Measurements from ENCODE around the gene ANKRD33B.

ANKRD33B gene

DNA sequence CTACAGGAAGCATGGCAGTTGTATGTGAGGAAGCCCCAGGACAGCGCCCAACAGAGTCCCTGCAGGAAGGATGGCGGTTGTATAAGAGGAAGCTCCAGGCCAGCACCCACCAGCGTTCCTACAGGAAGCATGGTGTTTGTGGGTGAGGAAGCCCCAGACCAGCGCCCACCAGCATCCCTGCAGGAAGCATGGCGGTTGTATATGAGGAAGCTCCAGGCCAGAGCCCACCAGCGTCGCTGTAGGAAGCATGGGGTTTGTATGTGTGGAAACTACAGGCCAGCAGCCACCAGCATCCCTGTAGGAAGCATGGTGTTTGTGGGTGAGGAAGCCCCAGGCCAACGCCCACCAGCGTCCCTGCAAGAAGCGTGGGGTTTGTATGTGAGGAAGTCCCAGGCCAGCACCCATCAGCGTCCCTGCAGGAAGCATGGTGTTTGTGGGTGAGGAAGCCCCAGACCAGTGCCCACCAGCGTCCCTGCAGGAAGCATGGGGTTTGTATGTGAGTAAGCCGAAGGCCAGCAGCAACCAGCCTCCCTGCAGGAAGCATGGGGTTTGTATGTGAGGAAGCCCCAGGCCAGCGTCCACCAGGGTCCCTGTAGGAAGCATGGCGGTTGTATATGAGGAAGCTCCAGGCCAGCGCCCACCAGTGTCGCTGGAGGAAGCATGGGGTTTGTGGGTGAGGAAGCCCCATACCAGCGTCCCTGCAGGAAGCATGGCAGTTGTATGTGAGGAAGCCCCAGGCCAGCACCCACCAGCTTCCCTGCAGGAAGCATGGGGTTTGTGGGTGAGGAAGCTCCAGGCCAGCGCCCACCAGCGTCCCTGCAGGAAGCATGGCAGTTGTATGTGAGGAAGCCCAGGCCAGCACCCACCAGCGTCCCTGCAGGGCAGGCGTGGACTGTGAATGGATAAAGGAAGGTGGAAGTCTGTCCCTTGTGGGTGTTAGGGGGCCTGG is 118.1 kb downstream of the ANKRD33B start:
- DNase-seq = no peak

- no peak for DNase-seq
Measured at GRCh38 chr5:10682801-10683525, 119.1 kb downstream of the ANKRD33B start.

GRCh38 chr5:10684303-10685086 is 120.6 kb downstream of the ANKRD33B start:
- no peak for DNase-seq

- DNase-seq = no peak
Measured at GRCh38 chr5:10685115-10685521, 121.2 kb downstream of the ANKRD33B start.

GRCh38 chr5:10686890-10687289 is 123.0 kb downstream of the ANKRD33B start:
- DNase-seq = no peak

DNA sequence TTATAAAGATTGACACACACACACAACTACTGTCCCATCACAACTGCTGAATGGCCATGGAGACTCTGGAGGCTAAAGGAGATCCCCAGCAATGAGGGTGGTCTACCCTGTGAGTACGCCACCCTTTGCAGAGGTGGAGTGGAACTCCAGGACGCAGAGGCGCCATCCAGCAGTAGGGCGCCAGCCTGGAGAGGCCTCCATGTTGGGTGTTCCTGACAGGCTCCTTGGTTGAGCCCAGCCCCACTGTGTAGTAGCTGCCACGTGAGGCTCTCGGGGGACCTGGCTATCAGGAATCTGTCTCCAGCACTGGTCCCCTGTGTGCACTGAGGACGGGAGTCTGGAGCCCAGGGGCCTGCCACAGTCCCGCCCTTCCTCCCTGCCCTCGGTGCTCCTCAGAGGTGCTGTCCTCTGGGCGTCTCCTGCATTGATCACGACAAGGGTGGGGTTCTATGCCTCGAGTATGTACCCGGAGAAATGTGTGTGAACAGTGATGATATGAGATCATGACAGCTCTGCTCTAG is 124.8 kb downstream of the ANKRD33B start:
- no peak for DNase-seq

DNA sequence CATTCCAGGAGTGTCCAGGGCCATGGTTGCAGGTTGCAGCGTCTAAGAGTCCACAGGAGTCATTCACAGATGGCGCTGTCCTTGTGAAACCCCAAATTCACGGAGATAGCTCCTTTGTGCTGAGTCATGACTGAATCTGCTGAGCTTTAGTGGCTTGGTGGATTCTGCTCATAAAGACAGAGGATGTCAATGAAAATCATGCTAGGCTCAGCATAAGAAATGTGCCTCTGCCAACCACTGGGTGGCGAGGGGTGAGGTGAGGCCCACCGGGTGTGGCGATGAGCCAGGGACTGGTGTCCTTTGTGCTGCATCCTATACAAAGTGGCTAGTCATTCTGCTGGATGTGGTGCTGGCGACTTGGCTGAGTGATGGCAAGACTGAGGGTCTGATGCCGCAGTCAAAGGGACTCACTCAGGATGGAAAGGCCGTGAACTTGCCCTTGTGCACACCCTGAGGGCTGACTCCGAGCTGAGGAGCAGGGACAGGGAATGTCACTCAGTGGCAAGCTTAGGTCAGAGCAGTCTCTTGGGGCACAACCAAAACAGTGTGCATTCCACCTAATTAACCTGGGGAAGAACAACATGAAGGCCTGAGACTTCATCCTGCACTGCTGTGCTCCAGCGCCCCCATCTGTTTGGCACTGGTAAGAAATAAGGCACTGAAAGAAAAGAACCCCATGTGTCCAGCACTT is 125.7 kb downstream of the ANKRD33B start:
- no peak for DNase-seq

DNA sequence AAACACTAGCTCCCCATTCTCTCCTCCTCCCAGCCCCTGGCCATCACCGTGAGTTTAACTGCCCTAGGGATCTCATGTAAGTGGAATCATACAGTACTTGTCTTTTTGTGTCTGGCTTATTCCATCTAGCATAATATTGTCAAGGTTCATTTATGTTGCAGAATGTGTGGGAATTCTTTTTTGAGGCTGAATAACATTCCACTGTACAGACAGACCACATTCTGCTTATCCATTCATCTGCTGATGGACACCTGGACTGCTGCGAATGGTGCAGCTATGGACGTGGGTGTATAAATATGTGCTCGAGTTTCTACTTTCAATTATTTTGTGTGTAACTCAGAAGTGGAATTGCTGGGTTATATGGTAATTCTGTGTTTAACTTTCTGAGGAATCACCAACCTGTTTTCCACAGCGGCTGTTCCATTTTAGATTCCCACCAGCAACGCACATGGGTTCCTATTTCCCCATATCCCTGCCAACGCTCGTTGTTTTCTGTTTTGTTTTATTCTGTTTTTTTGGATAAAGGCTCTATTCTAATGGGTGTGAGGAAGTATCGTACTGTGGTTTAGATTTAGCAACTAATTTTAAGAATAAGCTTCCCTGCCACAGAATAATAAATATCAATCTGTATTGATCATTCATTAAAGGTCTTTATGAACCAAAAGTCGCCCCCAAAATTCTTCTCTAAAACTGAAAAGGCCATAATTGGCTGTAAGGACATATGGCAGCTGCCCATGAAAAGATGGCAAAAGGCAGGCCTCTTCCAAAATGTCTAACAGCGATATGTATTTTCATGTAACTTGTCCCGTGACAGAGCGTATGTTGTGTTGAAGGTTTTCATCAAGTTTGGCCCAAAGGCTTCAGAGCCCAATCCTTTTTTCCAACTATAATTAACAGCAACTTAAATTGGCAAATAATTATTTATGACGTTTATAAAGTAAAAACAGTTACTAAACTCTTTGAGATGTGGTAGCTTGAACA is 126.9 kb downstream of the ANKRD33B start:
- DNase-seq = no peak

DNA sequence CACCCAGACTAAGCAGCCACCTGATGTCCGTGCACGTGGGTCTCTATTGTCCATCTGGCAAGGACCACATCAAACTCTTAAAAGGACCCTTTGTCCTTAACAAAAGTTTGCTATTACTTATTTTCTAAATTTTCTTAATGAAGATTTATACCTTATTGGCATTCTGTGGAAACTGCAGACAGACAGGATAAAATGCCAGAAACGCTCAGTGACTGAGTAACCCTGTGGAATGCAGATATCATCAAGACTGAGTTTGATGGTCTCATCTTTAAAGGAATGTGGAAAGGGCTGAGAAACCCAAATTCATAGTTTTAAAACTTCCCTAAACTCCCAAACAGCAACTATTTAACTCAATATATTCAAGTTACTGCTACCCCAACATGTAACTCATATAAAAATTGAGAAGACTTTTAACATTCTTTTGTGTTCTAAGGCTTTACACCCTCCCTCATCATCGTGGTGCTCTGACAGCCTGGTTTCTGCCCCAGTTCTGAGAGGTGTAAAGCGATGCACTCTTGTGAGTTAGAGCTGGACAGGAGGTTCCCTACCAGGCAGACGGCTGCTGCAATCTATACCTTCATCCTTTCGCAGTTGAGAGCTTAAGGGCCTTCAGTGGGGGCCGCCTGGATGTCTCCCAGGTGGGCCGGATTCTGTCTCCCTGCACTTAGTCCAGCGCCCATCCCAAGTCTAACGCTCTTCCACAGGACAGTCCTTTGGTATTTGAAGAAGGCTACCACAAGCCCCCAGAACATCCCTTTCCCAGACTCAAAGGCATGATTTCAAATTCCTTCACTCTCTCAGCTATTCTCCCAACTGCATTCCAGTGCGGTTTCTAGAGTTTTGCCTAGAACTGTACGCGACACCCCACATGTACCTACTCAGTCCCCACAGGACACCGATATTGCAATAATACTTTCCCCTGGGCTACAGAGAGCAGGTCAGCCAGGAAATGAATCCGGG is 128.2 kb downstream of the ANKRD33B start:
- DNase-seq = no peak

DNA sequence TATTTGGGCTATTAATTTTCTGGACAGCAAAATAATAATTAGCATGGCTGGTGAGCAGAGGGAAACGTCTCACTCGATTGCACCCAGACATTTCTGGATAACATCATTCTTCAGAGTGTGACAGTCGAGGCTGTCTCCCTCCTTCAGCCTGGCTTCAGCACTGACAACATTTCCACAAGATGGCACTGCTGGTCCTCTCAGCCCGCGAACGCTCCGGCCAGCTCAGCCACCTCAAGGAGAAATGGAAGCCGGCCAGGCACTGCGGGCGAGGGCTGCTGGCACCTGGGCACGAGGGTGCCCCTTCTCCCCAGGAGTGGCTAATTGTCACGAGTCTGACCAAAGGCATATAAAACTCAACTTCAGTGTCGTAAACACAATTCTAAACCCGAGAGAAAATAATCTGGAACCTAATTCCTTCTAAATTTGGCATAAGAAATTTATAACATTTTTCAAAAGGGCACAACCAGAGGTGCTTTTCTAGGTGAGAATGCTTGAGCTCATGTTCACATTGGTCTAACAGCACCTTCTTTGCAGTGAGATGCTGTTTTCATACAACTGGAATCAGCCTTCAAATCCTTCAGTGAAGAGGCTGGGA is 131.3 kb downstream of the ANKRD33B start:
- no peak for DNase-seq

- DNase-seq = no peak
Measured at GRCh38 chr5:10695759-10696543, 132.1 kb downstream of the ANKRD33B start.

- no peak for DNase-seq
Measured at GRCh38 chr5:10699281-10699874, 135.5 kb downstream of the ANKRD33B start.

DNA sequence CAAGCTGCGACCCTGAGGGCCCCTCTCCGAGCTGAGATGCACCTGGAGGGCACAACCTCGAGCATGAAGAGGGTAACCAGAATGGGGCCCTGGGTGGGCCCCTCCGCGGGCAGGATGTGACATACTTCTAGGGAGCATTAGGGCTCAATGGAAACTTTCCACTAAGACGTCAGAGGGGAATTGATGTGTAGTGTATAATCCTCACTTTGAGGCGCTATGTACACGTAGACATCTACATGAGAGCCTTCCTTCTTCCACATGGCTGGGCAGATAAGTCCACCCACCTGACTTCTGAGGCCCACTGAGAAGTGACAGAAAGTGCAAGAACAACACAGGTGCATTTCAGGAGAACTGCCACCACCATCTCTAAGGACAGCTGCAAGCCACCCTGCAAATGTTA is 136.1 kb downstream of the ANKRD33B start:
- no peak for DNase-seq

GRCh38 chr5:10700516-10700915 is 136.6 kb downstream of the ANKRD33B start:
- DNase-seq = no peak

DNA sequence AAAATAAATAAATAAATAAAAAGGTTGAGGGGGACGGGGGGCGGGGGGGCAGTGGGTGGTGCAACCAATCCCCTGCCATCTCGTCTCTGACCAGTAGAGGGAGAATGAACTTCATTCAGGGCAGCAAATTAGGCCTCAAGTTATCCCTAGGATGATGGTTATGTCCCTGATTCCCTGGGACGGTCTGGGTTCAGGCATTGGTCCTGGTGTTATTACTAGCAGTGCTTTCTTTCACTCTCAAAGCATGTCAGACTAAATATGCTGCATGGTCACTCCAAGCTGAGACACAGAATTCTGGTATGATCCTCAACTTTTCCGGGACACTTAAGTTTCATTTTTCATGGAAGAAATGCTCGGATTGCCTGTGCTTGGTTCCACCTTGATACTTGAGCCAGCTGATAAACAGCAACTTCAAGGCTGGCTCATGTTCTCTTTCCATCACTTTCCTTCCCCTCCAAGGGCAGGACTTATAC is 137.7 kb downstream of the ANKRD33B start:
- DNase-seq = no peak

GRCh38 chr5:10702040-10702629 is 138.3 kb downstream of the ANKRD33B start:
- no peak for DNase-seq

GRCh38 chr5:10702911-10703491 is 139.1 kb downstream of the ANKRD33B start:
- no peak for DNase-seq
